ENCODE data around the gene RGSL1.

DNA sequence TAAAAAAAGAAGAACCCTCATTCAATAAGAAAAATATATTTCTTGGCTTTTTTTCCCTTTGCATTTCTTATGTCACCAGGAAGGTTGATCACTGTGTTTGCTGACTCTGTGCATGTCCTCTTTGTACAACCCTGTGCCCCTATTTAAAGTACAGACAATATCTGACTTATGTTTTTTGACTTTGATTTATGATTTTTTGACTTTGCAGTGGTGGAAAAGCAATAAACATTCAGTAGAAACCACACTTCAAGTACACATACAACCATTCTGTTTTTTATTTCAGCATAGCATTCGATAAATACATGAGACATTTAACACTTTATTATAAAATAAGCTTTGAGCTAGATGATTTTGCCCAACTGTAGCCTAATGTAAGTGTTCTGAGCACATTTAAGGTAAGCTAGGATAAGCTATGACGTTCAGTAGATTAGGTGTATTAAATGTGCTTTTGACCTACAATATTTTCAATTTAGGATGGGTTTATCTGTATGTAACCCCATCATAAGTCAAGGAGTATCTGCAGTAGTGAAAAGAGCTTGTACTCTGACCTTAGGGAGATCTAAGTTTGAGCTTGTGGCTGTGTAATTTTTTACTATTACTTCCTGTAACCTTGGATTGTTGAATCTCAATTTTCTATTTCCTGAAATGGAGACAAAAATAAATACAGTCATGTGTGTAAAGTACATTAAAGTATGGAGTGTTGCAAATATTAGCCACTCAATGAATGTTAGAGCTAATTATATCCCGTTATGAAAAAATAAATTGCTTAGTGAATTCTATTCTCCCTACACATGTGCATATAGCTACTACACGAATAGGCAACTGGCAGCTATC lies 137.9 kb downstream of the RGSL1 start:
- no peak for TF ChIP-seq POLR2AphosphoS5 (IDR thresholded peaks at IDR 0.05; ENCODE audit: low read depth, low read length)
- no peak for TF ChIP-seq POLR2A (IDR thresholded peaks at IDR 0.05; ENCODE audit: low read depth, low read length)
